GM12878 (cell line): ENCODE results near the gene ACSS1. TPM values are rescaled to one million over a fixed set of nuclear protein-coding genes. Genes with fewer than 3 reads are reported as not detected.

Source experiments
- ATAC-seq: fragments of 200-7000 bp; cut with Tn5 transposase; 3 replicates; pipeline ENCODE4 v1.9.1; 2020; ENCODE audit warnings: mild to moderate bottlenecking, moderate library complexity
- BruUV-seq: library from RNA; stranded (reverse); fragments of 400-500 nt; replicated peaks from 2 replicates; lab custom pipeline; 2021; lab: Mats Ljungman, UMichigan
- CTCF ChIA-PET: fragments of 300-600 bp; sonication (Branson Sonifier 250); formaldehyde crosslinking; extraction: SDS; loops from one replicate; lab custom pipeline; 2021; ENCODE audit warnings: inconsistent platforms; lab: Yijun Ruan, JAX
- POLR2A ChIA-PET: fragments of 350-600 bp; formaldehyde crosslinking; extraction: SDS; loops from one replicate; lab custom pipeline; 2021; ENCODE audit warnings: inconsistent platforms; lab: Charles Lee
- RAD21 ChIA-PET: fragments of 300-600 bp; sonication (Branson Sonifier 250); formaldehyde crosslinking; loops from one replicate; lab custom pipeline; 2023; ENCODE audit warnings: antibody characterized with exemption; ENCODE audit not compliant: unreplicated experiment; lab: Charles Lee
- SMC1A ChIA-PET: fragments of 300-600 bp; sonication (Branson Sonifier 250); formaldehyde crosslinking; loops from one replicate; lab custom pipeline; 2023; ENCODE audit not compliant: unreplicated experiment, uncharacterized antibody; lab: Charles Lee
- DNase-seq: peaks from one replicate; pipeline ENCODE4 v3.0.0-alpha.2; 2011; ENCODE audit warnings: low read depth, low spot score
- FAIRE-seq: peaks from 3 replicates; lab custom pipeline; 2011; peaks lifted over from hg19 to GRCh38; lab: Jason Lieb, UNC
- H2AFZ ChIP-seq: 2 replicates; pipeline ENCODE4 v1.6.0; 2011; ENCODE audit warnings: low read depth, low read length, control low read depth; ENCODE audit not compliant: control insufficient read depth
- H3K27ac ChIP-seq: 2 replicates; pipeline ENCODE4 v1.5.1; 2011; ENCODE audit warnings: control low read depth; ENCODE audit not compliant: control insufficient read depth, insufficient read depth
- H3K27me3 ChIP-seq, 2 experiments: replicated peaks in 1 of 2; 2 replicates each; pipeline versions ENCODE4 v1.6.0 to v1.6.1; 2011; ENCODE audit warnings: low read length in 1 of 2; ENCODE audit not compliant: control insufficient read depth in 2 of 2, insufficient read depth in 2 of 2
- H3K36me3 ChIP-seq, 2 experiments: 2 replicates each; pipeline ENCODE4 v1.5.1; 2011; ENCODE audit warnings: low read length in 1 of 2; ENCODE audit not compliant: control insufficient read depth in 2 of 2, insufficient read depth in 2 of 2
- H3K4me1 ChIP-seq: 2 replicates; pipeline ENCODE4 v1.6.1; 2011; ENCODE audit warnings: mild to moderate bottlenecking, low read length, moderate library complexity, mixed read lengths; ENCODE audit not compliant: control insufficient read depth, insufficient read depth
- H3K4me2 ChIP-seq: 2 replicates; pipeline ENCODE4 v1.6.0; 2011; ENCODE audit warnings: control low read depth; ENCODE audit not compliant: control insufficient read depth, insufficient read depth
- H3K4me3 ChIP-seq: fragments of 200-600 bp; sonication (generic); 2 replicates; pipeline ENCODE4 v1.5.1; 2016
- H3K79me2 ChIP-seq: 2 replicates; pipeline ENCODE4 v1.6.0; 2011; ENCODE audit warnings: low read length; ENCODE audit not compliant: control insufficient read depth, insufficient read depth
- H3K9ac ChIP-seq: 2 replicates; pipeline ENCODE4 v1.8.0; 2011; ENCODE audit warnings: low read length, control low read depth, mixed read lengths; ENCODE audit not compliant: control insufficient read depth, insufficient read depth
- H3K9me3 ChIP-seq: replicated peaks from 3 replicates; pipeline ENCODE4 v1.5.1; 2011; ENCODE audit warnings: mild to moderate bottlenecking, low read length; ENCODE audit not compliant: control insufficient read depth, insufficient read depth
- H4K20me1 ChIP-seq: 2 replicates; pipeline ENCODE4 v1.6.0; 2011; ENCODE audit not compliant: control insufficient read depth, insufficient read depth
- BACH1 ChIP-seq: fragments of 450-650 bp; IDR thresholded peaks from 2 replicates; pipeline ENCODE4 v1.6.1; 2017; ENCODE audit warnings: mild to moderate bottlenecking, borderline replicate concordance
- CEBPZ ChIP-seq: fragments of 150-350 bp; IDR thresholded peaks from 2 replicates; pipeline ENCODE4 v1.6.1; 2016; ENCODE audit warnings: low read depth, low read length
- ELK1 ChIP-seq: IDR thresholded peaks from 2 replicates; pipeline ENCODE4 v1.6.1; 2012; ENCODE audit warnings: low read depth, low read length, improper control_type of control experiment
- HCFC1 ChIP-seq: fragments of 150-350 bp; IDR thresholded peaks from 2 replicates; pipeline ENCODE4 v1.6.1; 2014; ENCODE audit warnings: low read length
- MLLT1 ChIP-seq: fragments of 450-650 bp; IDR thresholded peaks from 2 replicates; pipeline ENCODE4 v1.6.1; 2016; ENCODE audit warnings: mild to moderate bottlenecking
- MTA3 ChIP-seq: IDR thresholded peaks from 2 replicates; pipeline ENCODE4 v1.6.1; 2012; ENCODE audit warnings: low read length, inconsistent platforms, borderline replicate concordance
- RELB ChIP-seq: fragments of 450-650 bp; IDR thresholded peaks from 2 replicates; pipeline ENCODE4 v1.6.1; 2017; ENCODE audit warnings: low read depth, mild to moderate bottlenecking, moderate library complexity
- SIN3A ChIP-seq: IDR thresholded peaks from 2 replicates; pipeline ENCODE4 v1.6.1; 2012; ENCODE audit warnings: low read depth, low read length, improper control_type of control experiment
- SREBF1 ChIP-seq: IDR thresholded peaks from 2 replicates; pipeline ENCODE4 v1.6.1; 2012; ENCODE audit warnings: mild to moderate bottlenecking, low read length
- ZBTB4 ChIP-seq: fragments of 450-650 bp; formaldehyde crosslinking; IDR thresholded peaks from 2 replicates; pipeline ENCODE4 v1.4.0; 2022; ENCODE audit warnings: mild to moderate bottlenecking, moderate library complexity
- ZZZ3 ChIP-seq: IDR thresholded peaks from 2 replicates; pipeline ENCODE4 v1.6.1; 2011; ENCODE audit warnings: low read depth; ENCODE audit not compliant: control insufficient read depth, insufficient read length
- WGBS: methylation state at CpG from one replicate; pipeline ENCODE4 v1.1.6; 2016; ENCODE audit warnings: low lambda C conversion rate; ENCODE audit not compliant: insufficient replicate concordance, insufficient coverage; ENCODE audit errors: missing lambda C conversion rate; 5-methylcytosine and 5-hydroxymethylcytosine counted together
- in situ Hi-C: fragments of 300-500 bp; cut with MboI; formaldehyde crosslinking; loops from 9 replicates; pipeline ENCODE4 v1.14.3; 2018; ENCODE audit warnings: mixed read lengths
- intact Hi-C: fragments of 100-400 bp; cut with micrococcal nuclease; formaldehyde crosslinking; loops from one replicate; pipeline ENCODE4 v1.14.2; 2022; ENCODE audit not compliant: unreplicated experiment
- polyA plus RNA-seq, 11 experiments: library from polyadenylated mRNA; depleted of rRNA in 4 of 11; unstranded in 6 of 11; stranded (reverse) in 5 of 11; fragments of >200 nt; fragmentation: Nextera tagmentation in 4 of 11; fragmentation: Illumina TruSeq in 1 of 11; extraction: Ambion mirVana in 4 of 11; extraction: Trizol in 1 of 11; gene quantifications; 1 replicate in 1 of 11; 2 replicates in 10 of 11; pipeline versions ENCODE4 v1.2.1 to v1.2.3, GENCODE V29; 2011 to 2016; ENCODE audit warnings: inconsistent platforms in 2 of 11, missing spikeins in 2 of 11, low read depth in 1 of 11
- total RNA-seq, 4 experiments: library from RNA; depleted of rRNA in 3 of 4; stranded (reverse); fragments of >200 nt in 3 of 4; fragmentation: Illumina TruSeq in 1 of 4; extraction: Trizol in 1 of 4; gene quantifications; 2 replicates each; pipeline versions ENCODE4 v1.2.1 to v1.2.3, GENCODE V29; 2013 to 2021

Gene ACSS1
- total and polyA plus RNA-seq, 10 of the 15 experiments (the other 5 are each of a cell fraction or from before 2014, with no cell fraction given) = 1.3 to 44.9 (median 31.1) TPM

GRCh38 chr20:25033265-25033923 is 24.5 kb downstream of the ACSS1 start:
- ChIA-PET SMC1A (interaction anchor here (0.8 to 1.6 kb wide), 4 partner anchors 20 to 57 kb away, joined by 3 to 7 read pairs (median 4); no protein-coding TSS in a partner anchor), RAD21 (no interaction called here), CTCF (interaction anchor here (0.7 to 2.1 kb wide), 4 partner anchors 32 to 366 kb away, joined by 3 to 6 read pairs (median 4); no protein-coding TSS in a partner anchor), POLR2A (interaction anchor here (1.1 to 1.7 kb wide), 2 partner anchors 12 to 25 kb away, joined by 4 to 5 read pairs; no protein-coding TSS in a partner anchor)
- no TSS peak for BruUV-seq
- peaks cover 0 to 6% of the 10 kb centered on the region in 2 experiments; a peak in 2 of 4 replicates for H3K36me3 ChIP-seq
- H4K20me1 ChIP-seq = no peaks in the 10 kb centered on the region
- H3K4me3 ChIP-seq = no peak overlapping the region
- H3K27ac ChIP-seq = no peak overlapping the region
- H3K27me3 ChIP-seq = no peaks in the 10 kb centered on the region
- H3K9ac ChIP-seq = no peak overlapping the region
- no peak for FAIRE-seq
- no peak overlapping the region for H3K4me2 ChIP-seq
- no peak for ATAC-seq
- no peaks in the 10 kb centered on the region for H3K9me3 ChIP-seq
- H3K4me1 ChIP-seq = peaks cover 26% of the 10 kb centered on the region
- peaks cover 2% of the 10 kb centered on the region for H3K79me2 ChIP-seq
- intact Hi-C loops (no loop called here), in situ Hi-C loops (no loop called here)
- WGBS = 80% methylated on average over 6 of the region's 6 CpGs
- DNase-seq = no peak
- H2AFZ ChIP-seq = no peak overlapping the region
- no peak for TF ChIP-seq RELB
- TF ChIP-seq SREBF1 = no peak
- TF ChIP-seq HCFC1 = no peak
- TF ChIP-seq MTA3 = no peak
- TF ChIP-seq ELK1 = no peak
- no peak for TF ChIP-seq CEBPZ
- no peak for TF ChIP-seq ZZZ3
- TF ChIP-seq ZBTB4 (CRISPR knock-in tag) = no peak
- no peak for TF ChIP-seq SIN3A
- TF ChIP-seq MLLT1 = no peak
- no peak for TF ChIP-seq BACH1
